Suprapubic skin (tissue), 3 donors: ENCODE data around the gene SHISA9.

ENCODE experiments used
- POLR2AphosphoS5 ChIP-seq, 3 donors: sonication (generic); formaldehyde crosslinking; IDR thresholded peaks; one replicate each; pipeline ENCODE4 v1.6.1; 2017; ENCODE audit warnings: antibody characterized with exemption in 3 of 3
- TF ChIP-seq, protein P1 (sequence below), 2 donors: fragments of 200-600 bp in 1 of 2; fragments of 450-650 bp in 1 of 2; sonication (generic) in 1 of 2; IDR thresholded peaks; one replicate each; pipeline ENCODE4 v1.5.1; 2016 to 2019; ENCODE audit warnings: antibody characterized with exemption in 2 of 2, mild to moderate bottlenecking in 1 of 2, moderate library complexity in 1 of 2

DNA sequence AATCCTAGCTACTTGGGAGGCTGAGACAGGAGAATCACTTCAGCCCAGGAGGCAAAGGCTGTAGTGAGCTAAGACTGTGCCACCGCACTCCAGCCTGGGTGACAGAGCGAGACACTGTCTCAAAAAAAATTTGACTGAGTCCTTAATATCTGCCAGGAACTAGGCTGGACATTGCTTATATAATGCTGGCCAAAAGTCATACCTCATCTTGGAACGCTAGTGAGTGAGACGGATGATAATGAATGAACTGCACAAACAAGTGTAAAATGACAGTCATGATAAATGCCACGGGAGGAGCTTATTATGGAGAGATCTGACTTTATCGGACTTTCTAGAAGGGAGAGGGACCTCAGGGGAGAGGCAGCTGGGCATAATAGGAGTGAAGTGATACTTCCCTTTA, 327.6 kb downstream of the SHISA9 start:
- TF ChIP-seq, protein P1, sequence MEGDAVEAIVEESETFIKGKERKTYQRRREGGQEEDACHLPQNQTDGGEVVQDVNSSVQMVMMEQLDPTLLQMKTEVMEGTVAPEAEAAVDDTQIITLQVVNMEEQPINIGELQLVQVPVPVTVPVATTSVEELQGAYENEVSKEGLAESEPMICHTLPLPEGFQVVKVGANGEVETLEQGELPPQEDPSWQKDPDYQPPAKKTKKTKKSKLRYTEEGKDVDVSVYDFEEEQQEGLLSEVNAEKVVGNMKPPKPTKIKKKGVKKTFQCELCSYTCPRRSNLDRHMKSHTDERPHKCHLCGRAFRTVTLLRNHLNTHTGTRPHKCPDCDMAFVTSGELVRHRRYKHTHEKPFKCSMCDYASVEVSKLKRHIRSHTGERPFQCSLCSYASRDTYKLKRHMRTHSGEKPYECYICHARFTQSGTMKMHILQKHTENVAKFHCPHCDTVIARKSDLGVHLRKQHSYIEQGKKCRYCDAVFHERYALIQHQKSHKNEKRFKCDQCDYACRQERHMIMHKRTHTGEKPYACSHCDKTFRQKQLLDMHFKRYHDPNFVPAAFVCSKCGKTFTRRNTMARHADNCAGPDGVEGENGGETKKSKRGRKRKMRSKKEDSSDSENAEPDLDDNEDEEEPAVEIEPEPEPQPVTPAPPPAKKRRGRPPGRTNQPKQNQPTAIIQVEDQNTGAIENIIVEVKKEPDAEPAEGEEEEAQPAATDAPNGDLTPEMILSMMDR (IDR thresholded peaks at IDR 0.05) = no peak
- TF ChIP-seq POLR2AphosphoS5 (IDR thresholded peaks at IDR 0.05) = no peak
